ENCODE results near the gene HMCES. TPM values are rescaled to one million over a fixed set of nuclear protein-coding genes. Genes with fewer than 3 reads are reported as not detected.

HMCES gene
- total and polyA plus RNA-seq, 11 donors: 30.0 to 46.6 (median 37.7) TPM

DNA sequence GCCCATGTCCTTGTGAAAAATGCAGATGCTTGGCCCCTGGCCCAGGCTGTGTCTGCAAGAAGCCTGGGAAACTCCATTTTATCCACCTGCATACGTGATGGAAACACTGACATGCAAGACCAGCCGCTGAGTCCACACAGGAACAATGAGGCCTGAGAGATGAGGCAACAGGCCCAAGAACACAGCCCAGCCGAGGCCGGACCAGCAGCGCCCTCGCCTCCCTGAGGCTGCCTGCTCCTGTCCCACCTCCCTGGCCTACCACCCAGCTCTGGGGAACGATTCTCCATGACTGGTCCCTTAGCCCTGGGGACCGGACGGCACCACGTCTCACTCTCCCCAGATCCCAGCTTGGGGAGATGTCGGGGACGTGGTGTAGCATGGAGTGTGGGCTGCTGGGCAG, 47.5 kb downstream of the HMCES start:
- Histone ChIP-seq H3K4me1 (no peaks in the 10 kb centered on the region), H3K4me3 (no peak overlapping the region), H3K27ac (no peak overlapping the region), H3K36me3 (peaks cover 0 to 19% (median 2%) of the 10 kb centered on the region in 9 donors), H3K27me3 (no peaks in the 10 kb centered on the region), H3K9me3 (no peaks in the 10 kb centered on the region)
- 89 to 95% (median 94%) methylated on average over 5 to 12 of the region's 12 CpGs for WGBS, 4 donors
- no peak for ATAC-seq
- TF ChIP-seq POLR2A (IDR thresholded peaks at IDR 0.05): no peak
- TF ChIP-seq, protein P1, sequence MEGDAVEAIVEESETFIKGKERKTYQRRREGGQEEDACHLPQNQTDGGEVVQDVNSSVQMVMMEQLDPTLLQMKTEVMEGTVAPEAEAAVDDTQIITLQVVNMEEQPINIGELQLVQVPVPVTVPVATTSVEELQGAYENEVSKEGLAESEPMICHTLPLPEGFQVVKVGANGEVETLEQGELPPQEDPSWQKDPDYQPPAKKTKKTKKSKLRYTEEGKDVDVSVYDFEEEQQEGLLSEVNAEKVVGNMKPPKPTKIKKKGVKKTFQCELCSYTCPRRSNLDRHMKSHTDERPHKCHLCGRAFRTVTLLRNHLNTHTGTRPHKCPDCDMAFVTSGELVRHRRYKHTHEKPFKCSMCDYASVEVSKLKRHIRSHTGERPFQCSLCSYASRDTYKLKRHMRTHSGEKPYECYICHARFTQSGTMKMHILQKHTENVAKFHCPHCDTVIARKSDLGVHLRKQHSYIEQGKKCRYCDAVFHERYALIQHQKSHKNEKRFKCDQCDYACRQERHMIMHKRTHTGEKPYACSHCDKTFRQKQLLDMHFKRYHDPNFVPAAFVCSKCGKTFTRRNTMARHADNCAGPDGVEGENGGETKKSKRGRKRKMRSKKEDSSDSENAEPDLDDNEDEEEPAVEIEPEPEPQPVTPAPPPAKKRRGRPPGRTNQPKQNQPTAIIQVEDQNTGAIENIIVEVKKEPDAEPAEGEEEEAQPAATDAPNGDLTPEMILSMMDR (IDR thresholded peaks at IDR 0.05): no peak
- peak in 1 of 5 donors; percentile 44 for DNase-seq
- intact Hi-C loops (cut with DNase I): no loop called here

DNA sequence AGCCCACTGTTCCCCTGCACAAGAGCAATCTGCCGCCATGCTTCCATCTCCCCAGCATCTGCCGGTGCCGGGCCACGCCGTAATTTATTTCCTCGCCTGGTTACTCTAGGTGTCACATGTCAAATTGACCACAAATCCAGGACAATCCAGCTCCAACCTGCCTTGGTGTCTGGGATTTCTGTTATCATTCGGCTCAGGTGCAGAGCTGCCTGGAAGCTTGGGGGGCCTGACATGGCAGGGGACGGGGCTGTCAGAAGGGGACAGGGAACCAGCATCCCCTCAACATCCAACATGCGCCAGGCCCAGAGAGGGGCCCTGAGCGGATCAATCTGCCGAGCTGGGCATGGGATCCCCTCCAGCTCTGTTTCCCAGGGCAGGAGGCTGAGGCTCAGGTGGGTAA, 47.9 kb downstream of the HMCES start:
- Histone ChIP-seq H3K27ac (no peak overlapping the region), H3K9me3 (no peaks in the 10 kb centered on the region), H3K4me1 (no peaks in the 10 kb centered on the region), H3K4me3 (no peak overlapping the region), H3K27me3 (no peaks in the 10 kb centered on the region), H3K36me3 (peaks cover 0 to 14% (median 0%) of the 10 kb centered on the region in 9 donors)
- ATAC-seq (no peak), DNase-seq (peak in 1 of 5 donors; percentile 19)
- intact Hi-C loops (cut with DNase I): no loop called here
- 93 to 96% (median 94%) methylated on average over 5 to 11 of the region's 11 CpGs for WGBS, 4 donors
- TF ChIP-seq POLR2A (IDR thresholded peaks at IDR 0.05): no peak
- TF ChIP-seq, protein P1 (IDR thresholded peaks at IDR 0.05): no peak

DNA sequence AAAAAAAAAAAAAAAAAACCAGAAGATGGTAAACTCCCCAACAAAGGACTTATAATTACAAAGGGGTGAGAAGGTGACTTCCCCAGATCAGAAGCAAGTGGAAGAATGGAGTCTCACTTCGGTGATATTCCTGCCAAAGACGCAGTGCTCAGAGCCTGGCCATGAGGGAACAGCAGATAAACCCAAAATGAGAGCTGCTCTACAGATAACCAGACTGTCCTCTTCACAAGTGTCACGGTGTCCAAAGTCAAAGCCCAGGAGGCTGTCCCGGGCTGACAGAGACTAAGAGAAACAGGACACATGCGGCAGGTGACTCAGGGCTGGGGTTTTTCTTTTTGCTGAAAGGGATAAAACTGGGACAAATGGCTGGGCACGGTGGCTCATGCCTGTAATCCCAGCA, 48.8 kb downstream of the HMCES start:
- 66 to 79% (median 77%) methylated on average over 6 of the region's 6 CpGs for WGBS, 4 donors
- Histone ChIP-seq H3K4me3 (no peak overlapping the region), H3K27ac (no peak overlapping the region), H3K9me3 (no peaks in the 10 kb centered on the region), H3K36me3 (peaks cover 0 to 7% (median 0%) of the 10 kb centered on the region in 9 donors), H3K4me1 (no peaks in the 10 kb centered on the region), H3K27me3 (no peaks in the 10 kb centered on the region)
- ATAC-seq: no peak
- peak in 1 of 5 donors; percentile 14 for DNase-seq
- intact Hi-C loops (cut with DNase I): no loop called here
- TF ChIP-seq POLR2A (IDR thresholded peaks at IDR 0.05): no peak
- TF ChIP-seq, protein P1 (IDR thresholded peaks at IDR 0.05): no peak

DNA sequence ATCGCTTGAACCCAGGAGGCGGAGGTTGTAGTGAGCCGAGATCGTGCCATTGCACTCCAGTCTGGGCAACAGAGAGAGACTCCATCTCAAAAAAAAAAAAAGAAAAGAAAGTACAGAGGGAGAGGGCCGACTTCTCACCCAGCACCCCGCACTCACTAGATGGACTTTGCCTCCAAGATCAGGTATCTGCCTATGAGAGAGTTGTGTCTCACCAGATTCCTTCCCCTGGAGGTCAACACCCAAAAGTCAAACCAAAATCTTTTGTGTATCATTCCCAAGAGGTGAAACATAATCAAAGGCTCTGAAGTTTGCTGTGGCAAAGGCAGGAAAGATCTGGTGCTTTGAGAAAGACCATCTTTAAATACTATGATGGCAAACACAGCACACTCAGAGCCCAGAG, 51.2 kb downstream of the HMCES start:
- Histone ChIP-seq H3K27me3 (no peaks in the 10 kb centered on the region), H3K9me3 (no peaks in the 10 kb centered on the region), H3K4me1 (no peaks in the 10 kb centered on the region), H3K27ac (no peak overlapping the region), H3K36me3 (no peaks in the 10 kb centered on the region), H3K4me3 (no peak overlapping the region)
- no peak for TF ChIP-seq POLR2A (IDR thresholded peaks at IDR 0.05)
- TF ChIP-seq, protein P1 (IDR thresholded peaks at IDR 0.05): no peak
- DNase-seq: no peak
- intact Hi-C loops (cut with DNase I): no loop called here
- ATAC-seq: no peak
- WGBS, 4 donors: 91 to 94% (median 93%) methylated on average over 6 of the region's 6 CpGs
